ENCODE results near the gene TNFRSF6B. TPM values are rescaled to one million over a fixed set of nuclear protein-coding genes. Genes with fewer than 3 reads are reported as not detected.
A peak's percentile ranks its signal among the peaks of the same experiment; 100 is the strongest.

Gene TNFRSF6B
- total and polyA plus RNA-seq, 2 donors (not counting 1 experiment from before 2014, with no cell fraction given) = 3.8 to 35.2 TPM

GRCh38 chr20:63663332-63664066 is 33.0 kb upstream of the TNFRSF6B start:
- Histone ChIP-seq H4K20me1 (ENCODE audit: control insufficient read depth, extremely low read depth, insufficient read depth, low read length) (no peaks in the 10 kb centered on the region), H3K79me2 (ENCODE audit: control insufficient read depth, insufficient read depth, low read length) (peaks cover 34% of the 10 kb centered on the region), H3K27ac (ENCODE audit: insufficient read depth, low read length) (no peak overlapping the region), H3K4me1 (ENCODE audit: control insufficient read depth, extremely low read depth, insufficient read depth, low read length) (peaks cover 7% of the 10 kb centered on the region), H3K9ac (ENCODE audit: insufficient read depth, low read length) (no peak overlapping the region), H3K27me3 (ENCODE audit: control insufficient read depth, insufficient read depth, low read length) (no peaks in the 10 kb centered on the region), H3K9me3 (ENCODE audit: control insufficient read depth, insufficient read depth, low read depth, low read length) (no peaks in the 10 kb centered on the region), H3K4me3 (replicated peaks in 1 of 4; ENCODE audit: control extremely low read depth in 1 of 4, insufficient read depth in 1 of 4, low read depth in 3 of 4, low read length in 4 of 4) (no peak overlapping the region), H3K36me3 (ENCODE audit: control insufficient read depth, insufficient read depth, low read length) (peaks cover 29% of the 10 kb centered on the region), H3K4me2 (ENCODE audit: extremely low read depth, insufficient read depth, low read length) (no peak overlapping the region), H2AFZ (ENCODE audit: low read length) (no peak overlapping the region)
- no peak for DNase-seq (ENCODE audit: low read depth in 2 of 2)
- TF ChIP-seq, protein P1, sequence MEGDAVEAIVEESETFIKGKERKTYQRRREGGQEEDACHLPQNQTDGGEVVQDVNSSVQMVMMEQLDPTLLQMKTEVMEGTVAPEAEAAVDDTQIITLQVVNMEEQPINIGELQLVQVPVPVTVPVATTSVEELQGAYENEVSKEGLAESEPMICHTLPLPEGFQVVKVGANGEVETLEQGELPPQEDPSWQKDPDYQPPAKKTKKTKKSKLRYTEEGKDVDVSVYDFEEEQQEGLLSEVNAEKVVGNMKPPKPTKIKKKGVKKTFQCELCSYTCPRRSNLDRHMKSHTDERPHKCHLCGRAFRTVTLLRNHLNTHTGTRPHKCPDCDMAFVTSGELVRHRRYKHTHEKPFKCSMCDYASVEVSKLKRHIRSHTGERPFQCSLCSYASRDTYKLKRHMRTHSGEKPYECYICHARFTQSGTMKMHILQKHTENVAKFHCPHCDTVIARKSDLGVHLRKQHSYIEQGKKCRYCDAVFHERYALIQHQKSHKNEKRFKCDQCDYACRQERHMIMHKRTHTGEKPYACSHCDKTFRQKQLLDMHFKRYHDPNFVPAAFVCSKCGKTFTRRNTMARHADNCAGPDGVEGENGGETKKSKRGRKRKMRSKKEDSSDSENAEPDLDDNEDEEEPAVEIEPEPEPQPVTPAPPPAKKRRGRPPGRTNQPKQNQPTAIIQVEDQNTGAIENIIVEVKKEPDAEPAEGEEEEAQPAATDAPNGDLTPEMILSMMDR (conservative IDR thresholded peaks at IDR 0.05 in 1 of 2, IDR thresholded peaks at IDR 0.05 in 1 of 2; ENCODE audit: low read depth in 1 of 2, low read length in 2 of 2) = no peak
- TF ChIP-seq EZH2 (IDR thresholded peaks at IDR 0.05; ENCODE audit: low read length, missing control alignments) = no peak

- Histone ChIP-seq H3K79me2 (ENCODE audit: control insufficient read depth, insufficient read depth, low read length) (peaks cover 26% of the 10 kb centered on the region), H4K20me1 (ENCODE audit: control insufficient read depth, extremely low read depth, insufficient read depth, low read length) (no peaks in the 10 kb centered on the region), H3K27ac (ENCODE audit: insufficient read depth, low read length) (no peak overlapping the region), H3K9ac (ENCODE audit: insufficient read depth, low read length) (peak overlapping the region; percentile 7), H3K36me3 (ENCODE audit: control insufficient read depth, insufficient read depth, low read length) (peaks cover 31% of the 10 kb centered on the region), H3K4me1 (ENCODE audit: control insufficient read depth, extremely low read depth, insufficient read depth, low read length) (peaks cover 5% of the 10 kb centered on the region), H3K4me3 (replicated peaks in 1 of 4; ENCODE audit: control extremely low read depth in 1 of 4, insufficient read depth in 1 of 4, low read depth in 3 of 4, low read length in 4 of 4) (no peak overlapping the region), H2AFZ (ENCODE audit: low read length) (no peak overlapping the region), H3K27me3 (ENCODE audit: control insufficient read depth, insufficient read depth, low read length) (no peaks in the 10 kb centered on the region), H3K9me3 (ENCODE audit: control insufficient read depth, insufficient read depth, low read depth, low read length) (no peaks in the 10 kb centered on the region), H3K4me2 (ENCODE audit: extremely low read depth, insufficient read depth, low read length) (no peak overlapping the region)
- no peak for TF ChIP-seq EZH2 (IDR thresholded peaks at IDR 0.05; ENCODE audit: low read length, missing control alignments)
- TF ChIP-seq, protein P1 (conservative IDR thresholded peaks at IDR 0.05 in 1 of 2, IDR thresholded peaks at IDR 0.05 in 1 of 2; ENCODE audit: low read depth in 1 of 2, low read length in 2 of 2) = no peak
- no peak for DNase-seq (ENCODE audit: low read depth in 2 of 2)
Observed at GRCh38 chr20:63664143-63664851, 32.2 kb upstream of the TNFRSF6B start.

DNA sequence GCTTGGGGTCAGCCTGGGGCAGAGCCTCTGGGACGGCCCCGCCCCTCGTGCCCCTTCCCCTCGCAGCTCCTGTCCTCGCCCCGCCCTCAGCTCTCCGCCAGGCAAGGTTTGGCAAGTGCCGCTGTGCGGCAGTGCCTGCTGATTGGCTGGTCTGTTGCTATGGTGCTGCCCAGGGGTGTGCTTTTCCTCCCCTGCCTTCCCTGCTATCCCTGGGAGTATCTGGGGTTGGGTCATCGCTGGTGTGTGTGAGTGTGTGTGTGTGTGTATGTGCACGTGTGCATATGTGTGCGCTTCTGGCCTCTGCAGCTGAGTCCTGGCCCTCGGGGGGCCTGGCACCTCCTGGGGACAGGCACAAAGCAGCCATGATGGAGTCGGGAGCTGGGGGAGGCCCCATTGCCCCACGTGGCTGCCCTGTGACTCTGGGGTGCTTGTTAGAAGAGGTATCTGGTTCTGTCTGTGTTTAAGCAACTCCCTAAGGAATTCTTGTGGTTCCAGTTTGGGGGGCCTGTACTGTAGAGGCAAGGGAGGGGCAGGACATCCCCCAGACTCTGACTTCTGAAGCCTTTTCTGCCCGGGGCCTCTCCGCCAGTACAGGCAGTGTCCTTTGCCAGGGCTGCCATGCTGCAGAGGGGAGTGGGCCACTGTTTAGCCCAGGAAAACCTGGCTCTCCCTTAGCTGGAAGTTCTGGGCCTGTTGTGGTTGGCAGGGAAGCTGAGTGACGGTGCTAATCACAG is 31.4 kb upstream of the TNFRSF6B start:
- H3K9ac ChIP-seq (ENCODE audit: insufficient read depth, low read length) = no peak overlapping the region
- no peaks in the 10 kb centered on the region for H4K20me1 ChIP-seq (ENCODE audit: control insufficient read depth, extremely low read depth, insufficient read depth, low read length)
- DNase-seq (ENCODE audit: low read depth in 2 of 2) = peak in 1 of 2 donors; percentile 63
- no peak overlapping the region for H3K4me2 ChIP-seq (ENCODE audit: extremely low read depth, insufficient read depth, low read length)
- H3K27ac ChIP-seq (ENCODE audit: insufficient read depth, low read length) = peak overlapping the region; percentile 20
- peaks cover 19% of the 10 kb centered on the region for H3K79me2 ChIP-seq (ENCODE audit: control insufficient read depth, insufficient read depth, low read length)
- peaks cover 31% of the 10 kb centered on the region for H3K36me3 ChIP-seq (ENCODE audit: control insufficient read depth, insufficient read depth, low read length)
- H3K4me1 ChIP-seq (ENCODE audit: control insufficient read depth, extremely low read depth, insufficient read depth, low read length) = no peaks in the 10 kb centered on the region
- H3K4me3 ChIP-seq (replicated peaks in 1 of 4; ENCODE audit: control extremely low read depth in 1 of 4, insufficient read depth in 1 of 4, low read depth in 3 of 4, low read length in 4 of 4) = no peak overlapping the region
- H2AFZ ChIP-seq (ENCODE audit: low read length) = no peak overlapping the region
- no peaks in the 10 kb centered on the region for H3K27me3 ChIP-seq (ENCODE audit: control insufficient read depth, insufficient read depth, low read length)
- H3K9me3 ChIP-seq (ENCODE audit: control insufficient read depth, insufficient read depth, low read depth, low read length) = no peaks in the 10 kb centered on the region
- TF ChIP-seq EZH2 (IDR thresholded peaks at IDR 0.05; ENCODE audit: low read length, missing control alignments) = no peak
- TF ChIP-seq, protein P1 (conservative IDR thresholded peaks at IDR 0.05 in 1 of 2, IDR thresholded peaks at IDR 0.05 in 1 of 2; ENCODE audit: low read depth in 1 of 2, low read length in 2 of 2) = no peak

Measured in fibroblast of lung (primary cell).